GM12878 (cell line): ENCODE results near the gene SEMG1. TPM values are rescaled to one million over a fixed set of nuclear protein-coding genes. Genes with fewer than 3 reads are reported as not detected.

Experiments
- ATAC-seq: fragments of 200-7000 bp; cut with Tn5 transposase; 3 replicates; pipeline ENCODE4 v1.9.1; 2020; ENCODE audit warnings: mild to moderate bottlenecking, moderate library complexity
- BruUV-seq: library from RNA; stranded (reverse); fragments of 400-500 nt; replicated peaks from 2 replicates; lab custom pipeline; 2021; lab: Mats Ljungman, UMichigan
- CTCF ChIA-PET: fragments of 300-600 bp; sonication (Branson Sonifier 250); formaldehyde crosslinking; extraction: SDS; loops from one replicate; lab custom pipeline; 2021; ENCODE audit warnings: inconsistent platforms; lab: Yijun Ruan, JAX
- POLR2A ChIA-PET: fragments of 350-600 bp; formaldehyde crosslinking; extraction: SDS; loops from one replicate; lab custom pipeline; 2021; ENCODE audit warnings: inconsistent platforms; lab: Charles Lee
- RAD21 ChIA-PET: fragments of 300-600 bp; sonication (Branson Sonifier 250); formaldehyde crosslinking; loops from one replicate; lab custom pipeline; 2023; ENCODE audit warnings: antibody characterized with exemption; ENCODE audit not compliant: unreplicated experiment; lab: Charles Lee
- SMC1A ChIA-PET: fragments of 300-600 bp; sonication (Branson Sonifier 250); formaldehyde crosslinking; loops from one replicate; lab custom pipeline; 2023; ENCODE audit not compliant: unreplicated experiment, uncharacterized antibody; lab: Charles Lee
- DNase-seq: peaks from one replicate; pipeline ENCODE4 v3.0.0-alpha.2; 2011; ENCODE audit warnings: low read depth, low spot score
- FAIRE-seq: peaks from 3 replicates; lab custom pipeline; 2011; peaks lifted over from hg19 to GRCh38; lab: Jason Lieb, UNC
- H2AFZ ChIP-seq: 2 replicates; pipeline ENCODE4 v1.6.0; 2011; ENCODE audit warnings: low read depth, low read length, control low read depth; ENCODE audit not compliant: control insufficient read depth
- H3K27ac ChIP-seq: 2 replicates; pipeline ENCODE4 v1.5.1; 2011; ENCODE audit warnings: control low read depth; ENCODE audit not compliant: control insufficient read depth, insufficient read depth
- H3K27me3 ChIP-seq, 2 experiments: replicated peaks in 1 of 2; 2 replicates each; pipeline versions ENCODE4 v1.6.0 to v1.6.1; 2011; ENCODE audit warnings: low read length in 1 of 2; ENCODE audit not compliant: control insufficient read depth in 2 of 2, insufficient read depth in 2 of 2
- H3K36me3 ChIP-seq, 2 experiments: 2 replicates each; pipeline ENCODE4 v1.5.1; 2011; ENCODE audit warnings: low read length in 1 of 2; ENCODE audit not compliant: control insufficient read depth in 2 of 2, insufficient read depth in 2 of 2
- H3K4me1 ChIP-seq: 2 replicates; pipeline ENCODE4 v1.6.1; 2011; ENCODE audit warnings: mild to moderate bottlenecking, low read length, moderate library complexity, mixed read lengths; ENCODE audit not compliant: control insufficient read depth, insufficient read depth
- H3K4me2 ChIP-seq: 2 replicates; pipeline ENCODE4 v1.6.0; 2011; ENCODE audit warnings: control low read depth; ENCODE audit not compliant: control insufficient read depth, insufficient read depth
- H3K4me3 ChIP-seq: fragments of 200-600 bp; sonication (generic); 2 replicates; pipeline ENCODE4 v1.5.1; 2016
- H3K79me2 ChIP-seq: 2 replicates; pipeline ENCODE4 v1.6.0; 2011; ENCODE audit warnings: low read length; ENCODE audit not compliant: control insufficient read depth, insufficient read depth
- H3K9ac ChIP-seq: 2 replicates; pipeline ENCODE4 v1.8.0; 2011; ENCODE audit warnings: low read length, control low read depth, mixed read lengths; ENCODE audit not compliant: control insufficient read depth, insufficient read depth
- H3K9me3 ChIP-seq: replicated peaks from 3 replicates; pipeline ENCODE4 v1.5.1; 2011; ENCODE audit warnings: mild to moderate bottlenecking, low read length; ENCODE audit not compliant: control insufficient read depth, insufficient read depth
- H4K20me1 ChIP-seq: 2 replicates; pipeline ENCODE4 v1.6.0; 2011; ENCODE audit not compliant: control insufficient read depth, insufficient read depth
- ETV6 ChIP-seq, 2 experiments: fragments of 450-650 bp in 1 of 2; IDR thresholded peaks in 1 of 2; conservative IDR thresholded peaks in 1 of 2; 2 replicates each; pipeline ENCODE4 v1.6.1; 2014; ENCODE audit warnings: antibody characterized with exemption in 1 of 2, borderline replicate concordance in 1 of 2, low read depth in 1 of 2, mild to moderate bottlenecking in 1 of 2, moderate library complexity in 1 of 2
- FOS ChIP-seq: IDR thresholded peaks from 3 replicates; pipeline ENCODE4 v1.6.1; 2011; ENCODE audit warnings: borderline replicate concordance; ENCODE audit not compliant: insufficient read length; ENCODE audit errors: extremely low read depth
- FOXM1 ChIP-seq: IDR thresholded peaks from 2 replicates; pipeline ENCODE4 v1.6.1; 2012; ENCODE audit warnings: low read depth, mild to moderate bottlenecking, inconsistent platforms, low read length, moderate library complexity
- MAX ChIP-seq: IDR thresholded peaks from 2 replicates; pipeline ENCODE4 v1.6.1; 2012; ENCODE audit warnings: low read depth, low read length, improper control_type of control experiment
- MEF2B ChIP-seq: fragments of 450-650 bp; IDR thresholded peaks from 2 replicates; pipeline ENCODE4 v1.6.1; 2018; ENCODE audit warnings: mild to moderate bottlenecking, moderate library complexity; ENCODE audit not compliant: partially characterized antibody, poor library complexity, severe bottlenecking
- PAX5 ChIP-seq: IDR thresholded peaks from 2 replicates; pipeline ENCODE4 v1.6.1; 2011; ENCODE audit warnings: low read depth, low read length, borderline replicate concordance
- POLR2AphosphoS2 ChIP-seq: IDR thresholded peaks from 2 replicates; pipeline ENCODE4 v1.6.1; 2011; ENCODE audit warnings: low read depth, mild to moderate bottlenecking, low read length, improper control_type of control experiment, moderate library complexity
- RUNX3 ChIP-seq: IDR thresholded peaks from 2 replicates; pipeline ENCODE4 v1.6.1; 2012; ENCODE audit warnings: low read length, inconsistent platforms
- SIN3A ChIP-seq: IDR thresholded peaks from 2 replicates; pipeline ENCODE4 v1.6.1; 2012; ENCODE audit warnings: low read depth, low read length, improper control_type of control experiment
- SPI1 ChIP-seq: IDR thresholded peaks from 2 replicates; pipeline ENCODE4 v1.6.1; 2011; ENCODE audit warnings: low read depth, mild to moderate bottlenecking, low read length, moderate library complexity, borderline replicate concordance; ENCODE audit not compliant: insufficient read depth
- ZZZ3 ChIP-seq: IDR thresholded peaks from 2 replicates; pipeline ENCODE4 v1.6.1; 2011; ENCODE audit warnings: low read depth; ENCODE audit not compliant: control insufficient read depth, insufficient read length
- WGBS: methylation state at CpG from one replicate; pipeline ENCODE4 v1.1.6; 2016; ENCODE audit warnings: low lambda C conversion rate; ENCODE audit not compliant: insufficient replicate concordance, insufficient coverage; ENCODE audit errors: missing lambda C conversion rate; 5-methylcytosine and 5-hydroxymethylcytosine counted together
- in situ Hi-C: fragments of 300-500 bp; cut with MboI; formaldehyde crosslinking; loops from 9 replicates; pipeline ENCODE4 v1.14.3; 2018; ENCODE audit warnings: mixed read lengths
- intact Hi-C: fragments of 100-400 bp; cut with micrococcal nuclease; formaldehyde crosslinking; loops from one replicate; pipeline ENCODE4 v1.14.2; 2022; ENCODE audit not compliant: unreplicated experiment
- polyA plus RNA-seq, 11 experiments: library from polyadenylated mRNA; depleted of rRNA in 4 of 11; unstranded in 6 of 11; stranded (reverse) in 5 of 11; fragments of >200 nt; fragmentation: Nextera tagmentation in 4 of 11; fragmentation: Illumina TruSeq in 1 of 11; extraction: Ambion mirVana in 4 of 11; extraction: Trizol in 1 of 11; gene quantifications; 1 replicate in 1 of 11; 2 replicates in 10 of 11; pipeline versions ENCODE4 v1.2.1 to v1.2.3, GENCODE V29; 2011 to 2016; ENCODE audit warnings: inconsistent platforms in 2 of 11, missing spikeins in 2 of 11, low read depth in 1 of 11
- total RNA-seq, 4 experiments: library from RNA; depleted of rRNA in 3 of 4; stranded (reverse); fragments of >200 nt in 3 of 4; fragmentation: Illumina TruSeq in 1 of 4; extraction: Trizol in 1 of 4; gene quantifications; 2 replicates each; pipeline versions ENCODE4 v1.2.1 to v1.2.3, GENCODE V29; 2013 to 2021

The SEMG1 gene
- total and polyA plus RNA-seq, 10 of the 15 experiments (the other 5 are each of a cell fraction or from before 2014, with no cell fraction given), result not detected

GRCh38 chr20:45193331-45193730, 13.5 kb upstream of the SEMG1 start:
- H3K4me3 ChIP-seq, result no peak overlapping the region
- no peaks in the 10 kb centered on the region for H4K20me1 ChIP-seq
- DNase-seq (no peak), FAIRE-seq (no peak), ATAC-seq (no peak)
- H3K79me2 ChIP-seq, result no peaks in the 10 kb centered on the region
- H2AFZ ChIP-seq, result no peak overlapping the region
- POLR2A ChIA-PET, result no interaction called here
- H3K4me2 ChIP-seq, result no peak overlapping the region
- H3K4me1 ChIP-seq, result no peaks in the 10 kb centered on the region
- no peaks in the 10 kb centered on the region for H3K9me3 ChIP-seq
- RAD21 ChIA-PET, result no interaction called here
- H3K36me3 ChIP-seq, result no peaks in the 10 kb centered on the region
- CTCF ChIA-PET, result no interaction called here
- BruUV-seq, result no TSS peak
- in situ Hi-C loops (no loop called here), intact Hi-C loops (no loop called here)
- TF ChIP-seq SIN3A, result no peak
- H3K9ac ChIP-seq, result no peak overlapping the region
- SMC1A ChIA-PET, result no interaction called here
- no peaks in the 10 kb centered on the region for H3K27me3 ChIP-seq
- H3K27ac ChIP-seq, result no peak overlapping the region
- 18% methylated on average over 2 of the region's 2 CpGs for WGBS

GRCh38 chr20:45209924-45210323, 3.1 kb downstream of the SEMG1 start:
- no peak overlapping the region for H3K9ac ChIP-seq
- H3K9me3 ChIP-seq, result no peaks in the 10 kb centered on the region
- CTCF ChIA-PET, result interaction anchor here (0.6 kb wide), 1 partner anchor 803 kb away, joined by 3 read pairs; no protein-coding TSS in a partner anchor
- TF ChIP-seq ZZZ3 (no peak), ETV6 (conservative IDR thresholded peaks at IDR 0.05 in 1 of 2, IDR thresholded peaks at IDR 0.05 in 1 of 2; ENCODE audit: borderline replicate concordance in 1 of 2, low read depth in 1 of 2) (no peak), SPI1 (no peak), PAX5 (no peak), FOXM1 (no peak), MEF2B (no peak), POLR2AphosphoS2 (no peak), MAX (no peak), RUNX3 (no peak), FOS (no peak)
- TF ChIP-seq, all 136 proteins: peak for 0
- POLR2A ChIA-PET, result no interaction called here
- no peak overlapping the region for H3K27ac ChIP-seq
- no peak overlapping the region for H3K4me2 ChIP-seq
- SMC1A ChIA-PET, result no interaction called here
- no peaks in the 10 kb centered on the region for H3K36me3 ChIP-seq
- no peak for FAIRE-seq
- RAD21 ChIA-PET, result no interaction called here
- ATAC-seq, result no peak
- intact Hi-C loops (no loop called here), in situ Hi-C loops (no loop called here)
- H3K4me1 ChIP-seq, result no peaks in the 10 kb centered on the region
- peaks cover 0 to 5% of the 10 kb centered on the region in 2 experiments; a peak in 1 of 4 replicates for H3K27me3 ChIP-seq
- no peak for DNase-seq
- H4K20me1 ChIP-seq, result no peaks in the 10 kb centered on the region
- no peak overlapping the region for H2AFZ ChIP-seq
- BruUV-seq, result no TSS peak
- no peak overlapping the region for H3K4me3 ChIP-seq
- WGBS, result 91% methylated on average over 1 of the region's 1 CpG
- H3K79me2 ChIP-seq, result no peaks in the 10 kb centered on the region
